Measurements from ENCODE around the gene FAM184A. TPM values are rescaled to one million over a fixed set of nuclear protein-coding genes. Genes with fewer than 3 reads are reported as not detected.

The FAM184A gene
- total and polyA plus RNA-seq, 2 of the 13 experiments (the other 11 are each of a cell fraction or from before 2014, with no cell fraction given), result 7.0 to 18.0 TPM

DNA sequence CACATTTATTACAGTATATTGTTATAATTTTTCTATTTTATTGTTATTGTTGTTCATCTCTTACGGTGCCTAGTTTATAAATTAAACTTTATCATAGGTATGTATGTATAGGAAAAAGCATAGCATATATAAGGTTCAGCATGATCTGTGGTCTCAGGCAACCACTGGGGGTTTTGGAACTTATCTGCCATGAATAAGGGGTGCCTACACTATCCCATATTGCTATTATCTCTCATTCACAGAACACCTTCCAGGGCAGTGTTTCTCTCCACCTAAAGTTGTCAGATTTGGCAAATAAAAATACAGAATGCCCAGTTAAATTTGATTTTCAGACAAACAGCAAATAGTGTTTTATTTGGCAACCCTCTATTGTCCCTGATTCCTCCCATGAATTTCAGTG, 35.5 kb upstream of the FAM184A start (continued):
- TF ChIP-seq ZNF550 (CRISPR knock-in tag; IDR thresholded peaks at IDR 0.05; ENCODE audit: borderline replicate concordance), result no peak
- no peak for TF ChIP-seq DDIT3 (CRISPR knock-in tag; IDR thresholded peaks at IDR 0.05)
- TF ChIP-seq ZNF530 (CRISPR knock-in tag; IDR thresholded peaks at IDR 0.05; ENCODE audit: low read depth), result no peak
- no peak for TF ChIP-seq ZNF605 (CRISPR knock-in tag; IDR thresholded peaks at IDR 0.05)
- no peak for TF ChIP-seq ARNT2 (CRISPR knock-in tag; IDR thresholded peaks at IDR 0.05; ENCODE audit: low read depth)
- TF ChIP-seq HDAC6 (IDR thresholded peaks at IDR 0.05; ENCODE audit: low read depth, low read length), result no peak
- no peak for TF ChIP-seq SP4 (CRISPR knock-in tag; IDR thresholded peaks at IDR 0.05)
- no peak for TF ChIP-seq MAFF (IDR thresholded peaks at IDR 0.05; ENCODE audit: low read depth, low read length)
- TF ChIP-seq, protein P1, sequence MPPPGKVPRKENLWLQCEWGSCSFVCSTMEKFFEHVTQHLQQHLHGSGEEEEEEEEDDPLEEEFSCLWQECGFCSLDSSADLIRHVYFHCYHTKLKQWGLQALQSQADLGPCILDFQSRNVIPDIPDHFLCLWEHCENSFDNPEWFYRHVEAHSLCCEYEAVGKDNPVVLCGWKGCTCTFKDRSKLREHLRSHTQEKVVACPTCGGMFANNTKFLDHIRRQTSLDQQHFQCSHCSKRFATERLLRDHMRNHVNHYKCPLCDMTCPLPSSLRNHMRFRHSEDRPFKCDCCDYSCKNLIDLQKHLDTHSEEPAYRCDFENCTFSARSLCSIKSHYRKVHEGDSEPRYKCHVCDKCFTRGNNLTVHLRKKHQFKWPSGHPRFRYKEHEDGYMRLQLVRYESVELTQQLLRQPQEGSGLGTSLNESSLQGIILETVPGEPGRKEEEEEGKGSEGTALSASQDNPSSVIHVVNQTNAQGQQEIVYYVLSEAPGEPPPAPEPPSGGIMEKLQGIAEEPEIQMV (CRISPR knock-in tag; IDR thresholded peaks at IDR 0.05; ENCODE audit: low read depth), result no peak
- TF ChIP-seq ELK4 (CRISPR knock-in tag; IDR thresholded peaks at IDR 0.05; ENCODE audit: borderline replicate concordance), result no peak
- no peak for TF ChIP-seq HHEX (CRISPR knock-in tag; IDR thresholded peaks at IDR 0.05)
- TF ChIP-seq PRDM10 (CRISPR knock-in tag; IDR thresholded peaks at IDR 0.05; ENCODE audit: low read depth), result no peak
